HCT116 (cell line): Measurements from ENCODE around the gene TAAR5. TPM values are rescaled to one million over a fixed set of nuclear protein-coding genes. Genes with fewer than 3 reads are reported as not detected.

Experiments
- ATAC-seq: fragments of 200-7000 bp; cut with Tn5 transposase; 2 replicates; pipeline ENCODE4 v1.9.1; 2020; ENCODE audit warnings: mild to moderate bottlenecking, moderate library complexity
- BruUV-seq: library from RNA; stranded (reverse); fragments of 400-500 nt; replicated peaks from 2 replicates; lab custom pipeline; 2021; lab: Mats Ljungman, UMichigan
- CTCF ChIA-PET: fragments of 300-600 bp; sonication (Branson Sonifier 250); formaldehyde crosslinking; loops from one replicate; lab custom pipeline; 2021; ENCODE audit warnings: antibody characterized with exemption; lab: Charles Lee
- POLR2A ChIA-PET: fragments of 300-600, 350-600 bp; sonication (Branson Sonifier 250); formaldehyde crosslinking; loops from one replicate; lab custom pipeline; 2021; ENCODE audit warnings: antibody characterized with exemption; lab: Charles Lee
- RAD21 ChIA-PET, 2 experiments: fragments of 300-600 bp; sonication (Branson Sonifier 250); formaldehyde crosslinking; loops; one replicate each; lab custom pipeline; 2023; ENCODE audit warnings: low total read pairs in 2 of 2; ENCODE audit not compliant: uncharacterized antibody in 2 of 2, unreplicated experiment in 2 of 2, low non-redundant PET in 1 of 2; lab: Charles Lee
- DNase-seq: peaks from one replicate; pipeline ENCODE4 v3.0.0-alpha.2; 2010; ENCODE audit warnings: low read depth, low spot score
- H2AFZ ChIP-seq: fragments of 200-600 bp; shearing (Covaris generic), sonication (generic); 2 replicates; pipeline ENCODE4 v1.6.1; 2017; ENCODE audit warnings: low read depth, mixed run types, mixed read lengths, antibody characterized with exemption, low read length; ENCODE audit not compliant: poor library complexity, severe bottlenecking
- H3K27ac ChIP-seq: 2 replicates; pipeline ENCODE4 v1.5.1; 2012; ENCODE audit warnings: low read depth, low read length
- H3K27me3 ChIP-seq: fragments of 200-600 bp; sonication (generic); 2 replicates; pipeline ENCODE4 v1.6.1; 2016; ENCODE audit warnings: mixed run types, low read length, mixed read lengths; ENCODE audit not compliant: insufficient read depth
- H3K36me3 ChIP-seq, 2 experiments: fragments of 200-500 bp in 1 of 2; fragments of 200-600 bp in 1 of 2; sonication (Bioruptor generic) in 1 of 2; sonication (generic) in 1 of 2; 2 replicates each; pipeline versions ENCODE4 v1.5.1 to v1.6.1; 2014 to 2016; ENCODE audit warnings: low read length in 2 of 2, inconsistent platforms in 1 of 2, mixed read lengths in 1 of 2, mixed run types in 1 of 2; ENCODE audit not compliant: insufficient read depth in 2 of 2, control insufficient read depth in 1 of 2
- H3K4me1 ChIP-seq, 2 experiments: fragments of 200-600 bp in 1 of 2; sonication (generic) in 1 of 2; 2 replicates each; pipeline versions ENCODE4 v1.5.1 to v1.6.1; 2012 to 2017; ENCODE audit warnings: low read length in 2 of 2, inconsistent platforms in 1 of 2, mild to moderate bottlenecking in 1 of 2, mixed read lengths in 1 of 2, mixed run types in 1 of 2, moderate library complexity in 1 of 2; ENCODE audit not compliant: insufficient read depth in 2 of 2, control insufficient read depth in 1 of 2
- H3K4me2 ChIP-seq: fragments of 200-600 bp; sonication (generic); 2 replicates; pipeline ENCODE4 v1.6.1; 2017; ENCODE audit warnings: mixed run types, low read length, mixed read lengths
- H3K4me3 ChIP-seq, 2 experiments: fragments of 200-600 bp in 1 of 2; sonication (generic) in 1 of 2; replicated peaks in 1 of 2; 2 replicates each; pipeline ENCODE4 v1.5.1; 2011 to 2016; ENCODE audit warnings: low read length in 2 of 2, control low read depth in 1 of 2, low read depth in 1 of 2, mild to moderate bottlenecking in 1 of 2, mixed read lengths in 1 of 2, mixed run types in 1 of 2
- H3K79me2 ChIP-seq: fragments of 200-600 bp; sonication (generic); 2 replicates; pipeline ENCODE4 v1.6.1; 2017; ENCODE audit warnings: mild to moderate bottlenecking, mixed run types, low read length, moderate library complexity, mixed read lengths; ENCODE audit not compliant: insufficient read depth
- H3K9ac ChIP-seq: fragments of 200-600 bp; sonication (generic); 2 replicates; pipeline ENCODE4 v1.6.1; 2016; ENCODE audit warnings: low read length, mixed read lengths
- H3K9me2 ChIP-seq: fragments of 200-600 bp; sonication (generic), shearing (Covaris generic); 2 replicates; pipeline ENCODE4 v1.6.1; 2017; ENCODE audit warnings: mixed run types, mild to moderate bottlenecking, moderate library complexity; ENCODE audit not compliant: insufficient read depth
- H3K9me3 ChIP-seq, 2 experiments: fragments of 200-500 bp in 1 of 2; fragments of 200-600 bp in 1 of 2; sonication (Bioruptor generic) in 1 of 2; sonication (generic) in 1 of 2; 2 replicates each; pipeline ENCODE4 v1.6.1; 2014 to 2017; ENCODE audit warnings: low read length in 2 of 2, mixed read lengths in 2 of 2, inconsistent platforms in 1 of 2, low read depth in 1 of 2, mild to moderate bottlenecking in 1 of 2, mixed run types in 1 of 2, moderate library complexity in 1 of 2; ENCODE audit not compliant: control insufficient read depth in 1 of 2, insufficient read depth in 1 of 2
- H4K20me1 ChIP-seq: fragments of 200-600 bp; sonication (generic), shearing (Covaris generic); 2 replicates; pipeline ENCODE4 v1.6.1; 2017; ENCODE audit warnings: mixed run types, mild to moderate bottlenecking, moderate library complexity; ENCODE audit not compliant: insufficient read depth
- CBX3 ChIP-seq: IDR thresholded peaks from 2 replicates; pipeline ENCODE4 v1.6.1; 2012; ENCODE audit warnings: low read depth
- CEBPB ChIP-seq: IDR thresholded peaks from 2 replicates; pipeline ENCODE4 v1.6.1; 2012; ENCODE audit warnings: low read depth
- EGR1 ChIP-seq: IDR thresholded peaks from 2 replicates; pipeline ENCODE4 v1.6.1; 2012; ENCODE audit warnings: low read depth
- FOSL1 ChIP-seq: IDR thresholded peaks from 2 replicates; pipeline ENCODE4 v1.6.1; 2012; ENCODE audit warnings: low read depth
- POLR2A ChIP-seq: IDR thresholded peaks from 2 replicates; pipeline ENCODE4 v1.7.0; 2011; ENCODE audit warnings: borderline replicate concordance; ENCODE audit not compliant: insufficient read depth, insufficient read length; ENCODE audit errors: extremely low read depth
- POLR2AphosphoS5 ChIP-seq: IDR thresholded peaks from 2 replicates; pipeline ENCODE4 v1.6.1; 2011; ENCODE audit warnings: mild to moderate bottlenecking, low read depth, low read length, moderate library complexity
- RAD21 ChIP-seq: IDR thresholded peaks from 2 replicates; pipeline ENCODE4 v1.6.1; 2012; ENCODE audit warnings: low read depth, mild to moderate bottlenecking
- SIN3A ChIP-seq: IDR thresholded peaks from 2 replicates; pipeline ENCODE4 v1.6.1; 2012; ENCODE audit warnings: low read depth
- SRF ChIP-seq: IDR thresholded peaks from 2 replicates; pipeline ENCODE4 v1.6.1; 2012; ENCODE audit warnings: low read depth
- TCF7L2 ChIP-seq: IDR thresholded peaks from 2 replicates; pipeline ENCODE4 v1.7.0; 2011; ENCODE audit warnings: borderline replicate concordance, inconsistent platforms; ENCODE audit not compliant: insufficient read depth, insufficient read length; ENCODE audit errors: extremely low read depth
- YY1 ChIP-seq: IDR thresholded peaks from 2 replicates; pipeline ENCODE4 v1.6.1; 2011; ENCODE audit warnings: low read length, low read depth, moderate library complexity, mild to moderate bottlenecking; ENCODE audit not compliant: insufficient replicate concordance; ENCODE audit errors: extremely low read depth
- intact Hi-C: fragments of 100-400 bp; cut with micrococcal nuclease; formaldehyde crosslinking; loops from 2 replicates; pipeline ENCODE4 v1.10.0; 2022
- total RNA-seq: library from RNA; stranded (reverse); gene quantifications from one replicate; pipeline ENCODE4 v1.2.1, GENCODE V29; 2021; ENCODE audit not compliant: unreplicated experiment
- TF ChIP-seq, protein P1 (sequence below), 3 experiments: fragments of 200-600 bp in 1 of 3; sonication (generic) in 1 of 3; IDR thresholded peaks in 2 of 3; conservative IDR thresholded peaks in 1 of 3; 2 replicates each; pipeline ENCODE4 v1.5.1; 2012 to 2017; ENCODE audit warnings: low read depth in 2 of 3, low read length in 2 of 3, antibody characterized with exemption in 1 of 3, borderline replicate concordance in 1 of 3, control low read depth in 1 of 3, mild to moderate bottlenecking in 1 of 3, mixed read lengths in 1 of 3, mixed run types in 1 of 3, moderate library complexity in 1 of 3; ENCODE audit not compliant: insufficient read depth in 1 of 3
- TF ChIP-seq, protein P2 (sequence below): IDR thresholded peaks from 2 replicates; pipeline ENCODE4 v1.6.1; 2012; ENCODE audit warnings: low read depth
- TF ChIP-seq, protein P3 (sequence below): IDR thresholded peaks from 2 replicates; pipeline ENCODE4 v1.6.1; 2012
- TF ChIP-seq, protein P4 (sequence below): IDR thresholded peaks from 2 replicates; pipeline ENCODE4 v1.6.1; 2011; ENCODE audit warnings: mild to moderate bottlenecking, low read length, moderate library complexity; ENCODE audit not compliant: insufficient replicate concordance; ENCODE audit errors: extremely low read depth

The TAAR5 gene
- total RNA-seq, 1 experiment from 2014 or later, result not detected

DNA sequence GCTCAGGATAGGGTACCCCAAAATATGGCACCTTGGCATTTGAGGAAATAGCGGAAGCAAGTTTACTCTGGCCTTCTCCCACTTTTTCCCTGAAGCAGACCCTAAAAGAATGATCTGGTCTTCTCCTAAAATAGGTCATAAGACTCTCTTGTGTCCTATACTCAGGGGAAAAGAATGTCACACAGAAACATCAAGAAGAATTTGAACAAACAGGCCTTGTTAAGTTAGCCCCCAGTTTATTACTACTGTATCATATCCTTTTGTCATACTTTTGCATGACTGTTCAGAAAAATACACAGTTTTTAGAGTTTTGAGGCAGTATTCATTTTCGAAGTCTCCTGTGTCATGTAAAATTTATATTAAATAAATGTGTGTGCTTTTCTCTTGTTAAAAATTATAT is 22.1 kb upstream of the TAAR5 start:
- Histone ChIP-seq H3K9me2 (no peaks in the 10 kb centered on the region), H3K4me2 (no peak overlapping the region), H3K36me3 (no peaks in the 10 kb centered on the region), H3K9me3 (no peaks in the 10 kb centered on the region), H2AFZ (no peak overlapping the region), H3K79me2 (no peaks in the 10 kb centered on the region), H3K9ac (no peak overlapping the region), H3K4me1 (peaks cover 0 to 6% of the 10 kb centered on the region in 2 experiments; a peak in 1 of 4 replicates), H3K27ac (no peak overlapping the region), H4K20me1 (no peaks in the 10 kb centered on the region), H3K27me3 (no peaks in the 10 kb centered on the region), H3K4me3 (no peak overlapping the region)
- DNase-seq (no peak), ATAC-seq (no peak)
- TF ChIP-seq RAD21 (no peak), YY1 (no peak), CBX3 (no peak), SRF (no peak), POLR2AphosphoS5 (no peak), POLR2A (no peak), FOSL1 (no peak), TCF7L2 (no peak), SIN3A (no peak), CEBPB (no peak), EGR1 (no peak)
- TF ChIP-seq, protein P1, sequence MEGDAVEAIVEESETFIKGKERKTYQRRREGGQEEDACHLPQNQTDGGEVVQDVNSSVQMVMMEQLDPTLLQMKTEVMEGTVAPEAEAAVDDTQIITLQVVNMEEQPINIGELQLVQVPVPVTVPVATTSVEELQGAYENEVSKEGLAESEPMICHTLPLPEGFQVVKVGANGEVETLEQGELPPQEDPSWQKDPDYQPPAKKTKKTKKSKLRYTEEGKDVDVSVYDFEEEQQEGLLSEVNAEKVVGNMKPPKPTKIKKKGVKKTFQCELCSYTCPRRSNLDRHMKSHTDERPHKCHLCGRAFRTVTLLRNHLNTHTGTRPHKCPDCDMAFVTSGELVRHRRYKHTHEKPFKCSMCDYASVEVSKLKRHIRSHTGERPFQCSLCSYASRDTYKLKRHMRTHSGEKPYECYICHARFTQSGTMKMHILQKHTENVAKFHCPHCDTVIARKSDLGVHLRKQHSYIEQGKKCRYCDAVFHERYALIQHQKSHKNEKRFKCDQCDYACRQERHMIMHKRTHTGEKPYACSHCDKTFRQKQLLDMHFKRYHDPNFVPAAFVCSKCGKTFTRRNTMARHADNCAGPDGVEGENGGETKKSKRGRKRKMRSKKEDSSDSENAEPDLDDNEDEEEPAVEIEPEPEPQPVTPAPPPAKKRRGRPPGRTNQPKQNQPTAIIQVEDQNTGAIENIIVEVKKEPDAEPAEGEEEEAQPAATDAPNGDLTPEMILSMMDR (IDR thresholded peaks at IDR 0.05 in 2 of 3, conservative IDR thresholded peaks at IDR 0.05 in 1 of 3; ENCODE audit: borderline replicate concordance in 1 of 3, insufficient read depth in 1 of 3, low read depth in 2 of 3, low read length in 2 of 3), result no peak
- TF ChIP-seq, protein P2, sequence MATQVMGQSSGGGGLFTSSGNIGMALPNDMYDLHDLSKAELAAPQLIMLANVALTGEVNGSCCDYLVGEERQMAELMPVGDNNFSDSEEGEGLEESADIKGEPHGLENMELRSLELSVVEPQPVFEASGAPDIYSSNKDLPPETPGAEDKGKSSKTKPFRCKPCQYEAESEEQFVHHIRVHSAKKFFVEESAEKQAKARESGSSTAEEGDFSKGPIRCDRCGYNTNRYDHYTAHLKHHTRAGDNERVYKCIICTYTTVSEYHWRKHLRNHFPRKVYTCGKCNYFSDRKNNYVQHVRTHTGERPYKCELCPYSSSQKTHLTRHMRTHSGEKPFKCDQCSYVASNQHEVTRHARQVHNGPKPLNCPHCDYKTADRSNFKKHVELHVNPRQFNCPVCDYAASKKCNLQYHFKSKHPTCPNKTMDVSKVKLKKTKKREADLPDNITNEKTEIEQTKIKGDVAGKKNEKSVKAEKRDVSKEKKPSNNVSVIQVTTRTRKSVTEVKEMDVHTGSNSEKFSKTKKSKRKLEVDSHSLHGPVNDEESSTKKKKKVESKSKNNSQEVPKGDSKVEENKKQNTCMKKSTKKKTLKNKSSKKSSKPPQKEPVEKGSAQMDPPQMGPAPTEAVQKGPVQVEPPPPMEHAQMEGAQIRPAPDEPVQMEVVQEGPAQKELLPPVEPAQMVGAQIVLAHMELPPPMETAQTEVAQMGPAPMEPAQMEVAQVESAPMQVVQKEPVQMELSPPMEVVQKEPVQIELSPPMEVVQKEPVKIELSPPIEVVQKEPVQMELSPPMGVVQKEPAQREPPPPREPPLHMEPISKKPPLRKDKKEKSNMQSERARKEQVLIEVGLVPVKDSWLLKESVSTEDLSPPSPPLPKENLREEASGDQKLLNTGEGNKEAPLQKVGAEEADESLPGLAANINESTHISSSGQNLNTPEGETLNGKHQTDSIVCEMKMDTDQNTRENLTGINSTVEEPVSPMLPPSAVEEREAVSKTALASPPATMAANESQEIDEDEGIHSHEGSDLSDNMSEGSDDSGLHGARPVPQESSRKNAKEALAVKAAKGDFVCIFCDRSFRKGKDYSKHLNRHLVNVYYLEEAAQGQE, result no peak
- TF ChIP-seq, protein P3, sequence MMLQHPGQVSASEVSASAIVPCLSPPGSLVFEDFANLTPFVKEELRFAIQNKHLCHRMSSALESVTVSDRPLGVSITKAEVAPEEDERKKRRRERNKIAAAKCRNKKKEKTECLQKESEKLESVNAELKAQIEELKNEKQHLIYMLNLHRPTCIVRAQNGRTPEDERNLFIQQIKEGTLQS, result no peak
- TF ChIP-seq, protein P4, sequence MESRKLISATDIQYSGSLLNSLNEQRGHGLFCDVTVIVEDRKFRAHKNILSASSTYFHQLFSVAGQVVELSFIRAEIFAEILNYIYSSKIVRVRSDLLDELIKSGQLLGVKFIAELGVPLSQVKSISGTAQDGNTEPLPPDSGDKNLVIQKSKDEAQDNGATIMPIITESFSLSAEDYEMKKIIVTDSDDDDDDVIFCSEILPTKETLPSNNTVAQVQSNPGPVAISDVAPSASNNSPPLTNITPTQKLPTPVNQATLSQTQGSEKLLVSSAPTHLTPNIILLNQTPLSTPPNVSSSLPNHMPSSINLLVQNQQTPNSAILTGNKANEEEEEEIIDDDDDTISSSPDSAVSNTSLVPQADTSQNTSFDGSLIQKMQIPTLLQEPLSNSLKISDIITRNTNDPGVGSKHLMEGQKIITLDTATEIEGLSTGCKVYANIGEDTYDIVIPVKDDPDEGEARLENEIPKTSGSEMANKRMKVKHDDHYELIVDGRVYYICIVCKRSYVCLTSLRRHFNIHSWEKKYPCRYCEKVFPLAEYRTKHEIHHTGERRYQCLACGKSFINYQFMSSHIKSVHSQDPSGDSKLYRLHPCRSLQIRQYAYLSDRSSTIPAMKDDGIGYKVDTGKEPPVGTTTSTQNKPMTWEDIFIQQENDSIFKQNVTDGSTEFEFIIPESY, result no peak
- POLR2A ChIA-PET, result no interaction called here
- RAD21 ChIA-PET, result no interaction called here
- intact Hi-C loops, result no loop called here
- no TSS peak for BruUV-seq
- CTCF ChIA-PET, result no interaction called here
